HG02870 (cell line): ENCODE results near the gene ROCK1.
A peak's percentile ranks its signal among the peaks of the same experiment; 100 is the strongest.
"Not testable (repeated sequence)": the region's sequence is repeated elsewhere in the genome, so short reads cannot be mapped to it uniquely, and the experiment has no call there.

Source experiments
- ATAC-seq: cut with Tn5 transposase; IDR thresholded peaks from one replicate; pipeline ENCODE4 v1.9.1; 2021; ENCODE audit warnings: mild to moderate bottlenecking, moderate library complexity; ENCODE audit not compliant: unreplicated experiment

ROCK1 gene

DNA sequence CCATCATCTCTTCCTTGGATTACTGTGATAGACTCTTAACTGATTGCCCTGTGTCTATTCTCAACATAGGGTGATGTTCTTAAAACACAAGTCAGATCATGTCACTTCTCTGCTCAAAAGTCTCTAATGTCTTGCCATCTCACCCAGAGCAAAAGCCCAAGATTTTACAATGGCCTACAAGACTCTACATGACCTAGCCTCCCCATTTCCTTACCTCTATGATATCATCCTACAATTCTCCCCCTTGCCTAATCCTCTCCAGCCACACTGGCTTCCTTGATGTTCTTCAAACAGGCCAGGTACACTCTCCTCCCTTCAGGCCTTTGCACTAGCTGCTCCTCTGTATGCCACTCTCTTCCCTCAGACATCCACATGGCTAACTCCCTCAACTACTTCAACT, 55.1 kb downstream of the ROCK1 start:
- no peak for ATAC-seq

DNA sequence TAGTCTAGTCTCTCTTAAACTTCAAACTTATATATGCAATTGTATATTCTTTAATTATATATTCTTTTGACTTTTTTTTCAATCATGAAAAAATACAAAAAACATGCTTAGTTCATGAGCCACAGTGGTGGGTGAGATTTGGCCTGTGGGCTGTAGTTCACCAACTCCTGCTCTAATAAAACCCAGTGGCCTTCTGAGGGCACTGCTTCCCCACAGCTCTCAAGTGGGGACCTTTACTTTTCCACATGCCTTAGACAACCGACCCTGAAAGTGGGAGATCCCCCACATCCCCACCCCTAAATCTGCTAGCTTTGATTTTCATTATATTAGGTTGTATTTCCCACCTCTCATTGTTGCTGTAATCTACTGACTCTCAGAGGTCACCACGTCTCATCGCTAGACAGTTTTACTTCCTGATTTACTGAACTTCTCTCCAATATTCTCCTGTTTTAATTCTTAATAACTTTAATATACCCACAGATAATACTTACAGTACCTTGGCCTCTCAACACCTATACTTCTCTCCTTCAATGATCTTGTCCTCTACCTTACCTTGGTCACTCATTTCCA, 57.3 kb downstream of the ROCK1 start:
- no peak for ATAC-seq

DNA sequence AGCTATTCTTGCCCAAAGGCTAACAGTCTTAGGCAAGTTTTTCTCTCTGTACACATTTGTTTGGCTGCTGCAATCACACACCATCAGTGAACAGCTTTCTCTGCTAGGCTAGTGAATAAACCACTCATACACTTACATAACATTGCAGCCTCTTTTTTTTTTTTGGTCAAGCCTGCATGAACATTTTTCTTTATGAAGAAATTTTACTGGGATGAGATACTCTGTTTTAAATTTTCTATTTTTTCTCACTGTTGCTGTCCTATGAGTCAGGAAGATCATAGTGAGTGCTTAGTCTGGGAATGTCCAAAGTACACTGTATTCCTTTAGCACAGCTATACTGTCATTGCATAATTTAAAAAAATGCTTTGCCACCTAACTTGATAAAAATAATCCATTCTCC, 58.5 kb downstream of the ROCK1 start:
- ATAC-seq: no peak

DNA sequence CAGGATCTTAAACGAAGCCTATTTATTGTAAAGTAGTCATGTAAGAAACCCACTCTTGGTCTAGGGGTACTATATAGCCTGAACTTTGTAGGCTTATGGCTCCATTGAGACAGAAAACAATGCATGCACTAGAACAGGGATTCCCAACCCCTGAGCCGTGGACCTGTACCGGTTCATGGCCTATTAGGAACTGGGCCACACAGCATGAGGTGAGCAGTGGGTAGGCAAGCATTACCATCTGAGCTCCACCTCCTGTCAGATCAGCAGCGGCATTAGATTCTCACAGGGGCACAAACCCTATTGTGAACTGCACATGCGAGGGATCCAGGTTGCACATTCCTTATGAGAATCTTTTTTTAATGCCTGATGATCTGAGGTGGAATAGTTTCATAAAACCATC, 59.2 kb downstream of the ROCK1 start:
- no peak for ATAC-seq

DNA sequence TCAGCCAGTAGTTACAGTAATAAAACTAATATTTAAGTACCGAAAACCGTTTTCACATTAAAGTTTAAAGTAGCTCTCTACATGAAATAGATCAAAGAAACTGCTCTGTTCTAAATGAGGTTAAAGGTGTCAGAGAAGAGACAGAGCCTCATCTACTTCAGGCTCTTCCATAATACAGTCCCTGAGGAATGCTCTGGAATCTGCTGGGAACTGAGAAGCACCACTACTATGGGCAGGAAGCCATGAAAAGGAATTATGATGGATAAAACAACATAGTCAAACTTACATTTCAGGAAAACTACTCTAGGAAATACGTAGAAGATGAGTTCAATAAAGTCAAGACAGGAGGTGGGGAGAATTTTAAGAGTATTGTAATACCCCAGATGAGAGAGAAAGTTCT, 60.0 kb downstream of the ROCK1 start:
- no peak for ATAC-seq

DNA sequence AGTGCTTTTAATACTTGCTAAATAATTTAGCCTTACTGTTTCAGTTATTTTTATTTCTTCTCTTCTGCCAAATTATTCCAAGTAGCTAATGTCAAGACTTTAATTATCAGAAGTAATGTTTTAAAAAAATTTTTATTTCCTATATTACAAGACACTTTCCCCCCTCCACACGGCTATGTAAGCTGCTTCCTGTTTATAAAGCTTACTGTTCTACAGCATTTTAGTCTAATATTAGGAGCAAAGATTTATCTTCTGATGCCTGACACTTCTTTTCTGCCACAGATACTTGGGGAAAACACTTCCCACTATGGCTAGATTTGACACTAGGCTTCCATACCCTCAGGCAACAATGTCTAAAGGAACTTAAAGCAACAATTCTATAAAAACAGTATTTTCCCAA, 62.3 kb downstream of the ROCK1 start:
- ATAC-seq: no peak

DNA sequence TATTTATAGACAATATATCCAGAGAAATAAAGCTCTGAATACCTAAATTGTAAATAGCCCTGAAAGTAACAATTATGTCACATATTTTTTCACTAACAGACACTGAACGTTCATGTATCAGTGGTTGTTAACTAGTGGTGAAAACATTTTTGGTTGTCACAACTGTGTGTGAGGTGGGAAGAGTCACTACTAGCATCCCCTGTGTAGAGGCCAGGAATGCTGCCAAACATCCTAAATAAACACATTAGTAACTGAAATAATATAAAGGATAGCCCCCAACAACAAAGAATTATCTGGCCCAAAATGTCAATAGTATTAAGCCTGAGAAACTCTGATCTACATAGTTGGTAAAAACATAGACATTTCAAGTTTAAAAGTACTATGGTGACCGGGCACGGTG, 64.5 kb downstream of the ROCK1 start:
- ATAC-seq: no peak

DNA sequence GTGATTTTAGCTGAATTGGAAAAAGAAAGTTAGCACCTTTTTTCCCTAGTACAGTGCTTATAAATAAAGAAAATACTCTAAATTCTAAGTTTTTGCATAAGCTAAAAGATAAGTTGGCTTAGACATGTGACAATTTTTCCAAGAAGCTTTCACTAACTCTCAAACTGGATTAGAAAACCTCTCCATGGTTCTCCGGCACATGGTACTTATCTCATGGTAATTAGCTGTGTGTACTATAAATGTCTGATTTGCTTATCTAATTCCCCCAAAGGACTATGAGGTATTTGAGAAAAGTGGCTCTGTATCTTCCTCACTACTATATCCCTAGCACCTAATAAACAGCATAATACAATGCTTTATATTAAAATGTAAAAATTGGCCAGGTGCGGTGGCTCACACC, 71.1 kb downstream of the ROCK1 start:
- no peak for ATAC-seq

DNA sequence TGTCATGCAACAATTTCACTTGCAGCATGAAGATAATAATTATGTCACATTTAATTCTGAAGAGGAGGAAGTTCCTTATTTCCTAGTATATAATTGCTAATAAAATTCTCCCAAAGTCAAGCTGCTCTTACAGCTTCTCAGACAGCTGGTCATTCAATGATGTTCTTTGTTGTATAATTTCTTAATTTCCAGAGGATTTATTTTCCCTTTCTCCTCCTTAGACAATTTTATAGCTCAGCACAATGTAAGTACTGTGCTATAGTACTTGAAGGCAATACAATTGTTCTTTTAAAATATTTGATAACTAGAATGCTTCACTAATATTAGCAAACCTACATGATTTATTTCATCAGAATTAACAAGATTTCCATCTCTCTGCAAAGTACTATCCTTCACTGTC, 73.4 kb downstream of the ROCK1 start:
- no peak for ATAC-seq

DNA sequence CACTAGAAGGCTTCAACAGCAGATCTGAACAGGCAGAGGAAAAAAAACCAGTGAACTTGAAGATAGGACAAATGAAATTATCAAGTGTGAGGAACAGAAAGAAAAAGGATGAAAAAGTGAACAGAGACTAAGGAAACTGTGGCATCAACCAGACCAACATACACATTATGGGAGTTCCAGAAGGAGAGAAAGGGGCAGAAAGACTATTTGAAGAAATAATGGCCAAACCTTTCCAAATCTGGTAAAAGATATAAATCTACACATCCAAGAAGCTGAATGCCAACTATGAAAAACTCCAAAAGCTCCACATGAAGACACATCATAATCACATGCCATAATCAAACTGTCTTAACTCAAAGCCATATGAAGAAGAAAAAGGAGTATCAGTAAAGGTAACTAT, 79.8 kb downstream of the ROCK1 start:
- ATAC-seq: no peak

DNA sequence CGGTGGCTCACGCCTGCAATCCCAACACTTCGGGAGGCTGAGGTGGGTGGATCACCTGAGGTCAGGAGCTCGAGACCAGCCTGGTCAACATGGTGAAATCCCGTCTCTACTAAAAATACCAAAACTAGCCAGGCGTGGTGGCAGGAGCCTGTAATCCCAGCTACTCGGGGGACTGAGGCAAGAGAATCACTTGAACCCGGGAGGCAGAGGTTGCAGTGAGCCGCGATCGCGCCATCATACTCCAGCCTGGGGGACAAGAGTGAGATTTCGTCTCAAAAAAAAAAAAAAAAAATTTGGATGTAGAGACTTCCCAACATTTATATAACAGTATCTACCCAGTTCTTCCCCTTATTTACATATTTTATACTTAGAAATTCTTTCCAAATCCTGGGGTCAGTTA, 93.4 kb downstream of the ROCK1 start:
- not testable (repeated sequence) for ATAC-seq

DNA sequence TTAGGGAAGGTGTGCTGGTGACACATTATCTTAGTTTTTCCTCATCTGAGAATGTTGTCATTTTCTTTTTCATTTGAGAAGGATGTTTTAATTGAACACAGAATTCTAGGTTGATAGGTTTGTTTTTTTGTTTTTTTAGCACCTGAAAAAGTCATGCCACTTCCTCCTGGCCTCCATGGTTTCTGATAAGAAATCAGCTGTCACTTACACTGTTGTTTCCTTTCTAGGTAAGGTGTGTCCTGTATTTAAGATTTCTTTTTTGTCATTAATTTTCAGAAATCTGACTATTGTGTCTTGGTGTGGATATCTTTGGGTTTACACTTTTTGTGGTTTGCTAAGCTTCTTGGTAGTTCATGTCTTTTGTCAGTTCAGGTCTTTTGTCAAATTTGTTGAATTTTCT, 99.3 kb downstream of the ROCK1 start:
- no peak for ATAC-seq

DNA sequence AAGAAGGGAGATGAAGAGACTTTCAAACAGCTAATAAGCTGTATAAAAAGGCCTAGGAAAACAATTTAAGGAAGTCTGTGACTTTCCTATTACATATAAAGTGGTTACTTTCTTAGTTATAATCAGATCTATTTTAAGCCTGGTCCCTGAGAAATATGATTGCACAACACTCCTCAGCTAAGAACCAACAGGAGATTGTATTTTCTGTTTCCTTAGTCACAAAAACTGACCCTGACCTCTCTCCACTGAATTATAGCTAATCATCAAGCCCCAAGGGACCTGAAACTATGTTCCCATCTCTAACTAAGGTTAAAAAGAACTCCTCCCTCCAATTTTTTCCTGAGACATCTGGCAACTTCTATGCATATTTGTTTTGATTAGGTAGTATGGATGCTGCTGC, 106.9 kb downstream of the ROCK1 start:
- ATAC-seq: no peak

DNA sequence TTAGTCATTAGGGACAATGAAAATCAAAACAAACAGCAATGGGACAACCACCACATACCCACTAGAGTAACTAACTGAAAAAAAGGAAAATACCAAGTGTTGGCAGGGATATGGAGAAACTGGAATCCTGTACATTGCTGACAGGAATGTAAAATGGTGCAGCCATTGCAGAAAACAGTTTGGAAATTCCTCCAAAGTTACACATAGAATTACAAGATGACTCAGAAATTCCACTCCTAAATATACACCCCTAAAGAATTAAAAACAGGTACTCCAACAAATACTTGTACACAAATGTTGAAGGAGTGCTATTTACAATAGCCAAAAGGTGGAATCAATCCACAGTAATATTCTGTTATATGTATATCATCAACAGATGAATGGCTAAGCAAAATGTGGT, 110.9 kb downstream of the ROCK1 start:
- no peak for ATAC-seq

DNA sequence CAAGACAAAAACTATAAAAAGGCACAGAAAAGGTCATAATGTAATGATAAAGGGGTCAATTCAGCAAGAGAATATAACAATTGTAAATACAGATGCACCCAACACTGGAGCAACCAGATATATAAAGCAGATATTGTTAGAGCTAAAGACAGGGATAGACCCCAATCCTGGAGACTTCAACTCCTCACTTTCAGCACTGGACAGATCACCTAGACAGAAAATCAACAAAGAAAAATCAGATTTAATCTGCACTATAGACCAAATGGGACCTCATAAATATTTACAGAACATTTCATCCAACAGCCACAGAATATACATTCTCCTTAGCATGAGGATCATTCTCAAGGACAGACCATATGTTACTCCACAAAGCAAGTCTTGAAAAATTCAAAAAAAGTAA, 114.2 kb downstream of the ROCK1 start:
- ATAC-seq: no peak

DNA sequence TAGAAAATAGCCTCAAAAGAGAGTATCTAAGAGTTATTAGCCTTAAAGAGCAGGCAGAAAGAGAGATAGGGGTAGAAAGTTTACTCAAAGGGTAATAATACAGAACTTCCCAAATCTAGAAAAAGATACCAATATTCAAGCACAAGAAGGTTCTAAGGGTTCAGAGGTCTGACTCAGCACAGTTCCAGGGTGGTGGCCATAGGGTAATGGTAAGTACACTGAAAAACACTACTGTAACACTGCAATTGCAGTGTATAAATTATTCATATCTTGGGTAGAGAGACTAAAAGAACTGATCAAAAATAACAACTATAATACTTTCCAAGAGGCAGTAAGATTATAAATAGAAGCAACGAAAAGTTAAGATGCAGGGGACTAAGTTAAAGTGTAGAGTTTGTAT, 115.2 kb downstream of the ROCK1 start:
- no peak for ATAC-seq

DNA sequence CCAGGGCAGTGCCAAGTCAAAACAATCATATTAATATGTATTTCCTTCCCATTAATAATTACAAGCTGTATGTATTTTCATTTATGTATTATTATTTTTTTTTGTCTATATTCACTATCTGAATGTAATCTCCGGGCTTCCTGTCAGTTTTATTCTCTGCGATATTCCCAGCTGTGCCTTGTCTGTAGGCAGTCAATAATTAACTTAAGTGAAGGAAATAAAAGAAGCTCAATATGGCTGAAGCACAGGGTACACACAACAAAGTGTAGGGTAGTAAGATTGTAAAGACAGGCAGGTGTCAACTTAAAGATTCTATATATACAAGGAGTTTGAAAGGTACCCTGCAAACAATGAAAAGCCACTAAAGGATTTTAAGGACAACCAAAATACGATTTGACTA, 122.9 kb downstream of the ROCK1 start:
- no peak for ATAC-seq

DNA sequence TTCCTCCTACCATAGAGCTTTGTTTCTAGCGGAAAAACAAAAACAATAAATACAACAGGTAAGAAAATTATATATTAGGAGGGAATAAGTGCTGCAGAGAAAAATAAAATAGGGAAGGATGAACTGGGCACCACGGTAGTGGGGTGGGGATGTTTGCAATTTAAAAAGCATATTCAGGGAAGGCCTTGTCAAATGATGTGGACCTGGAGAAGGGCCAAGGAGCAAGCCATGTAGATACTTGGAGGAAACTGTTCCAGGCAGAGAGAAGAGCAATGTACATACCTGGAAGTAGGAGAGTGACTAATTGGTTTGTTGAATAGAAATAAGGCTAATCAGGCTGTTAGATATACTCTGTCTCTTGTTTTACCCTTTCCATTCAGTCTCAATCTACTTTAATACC, 136.5 kb downstream of the ROCK1 start:
- ATAC-seq: no peak

DNA sequence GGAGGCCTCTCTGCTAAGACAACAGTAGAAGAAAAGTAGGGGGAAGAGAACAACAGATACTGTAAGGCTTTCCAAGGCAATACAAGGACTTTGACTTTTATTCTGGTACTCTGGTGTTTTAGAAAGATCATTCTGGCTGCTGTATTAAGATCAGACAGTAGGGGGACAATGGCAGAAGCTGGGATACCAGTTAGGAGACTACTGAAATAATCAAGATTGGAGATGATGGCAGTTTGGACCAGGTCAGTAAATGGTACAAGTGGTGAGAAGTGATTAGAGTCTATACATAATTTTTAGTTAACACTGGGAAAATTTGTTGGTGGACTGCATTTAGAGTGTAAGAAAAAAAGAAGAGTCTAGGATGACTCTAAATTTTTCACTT, 139.7 kb downstream of the ROCK1 start:
- peak; percentile 61 for ATAC-seq

DNA sequence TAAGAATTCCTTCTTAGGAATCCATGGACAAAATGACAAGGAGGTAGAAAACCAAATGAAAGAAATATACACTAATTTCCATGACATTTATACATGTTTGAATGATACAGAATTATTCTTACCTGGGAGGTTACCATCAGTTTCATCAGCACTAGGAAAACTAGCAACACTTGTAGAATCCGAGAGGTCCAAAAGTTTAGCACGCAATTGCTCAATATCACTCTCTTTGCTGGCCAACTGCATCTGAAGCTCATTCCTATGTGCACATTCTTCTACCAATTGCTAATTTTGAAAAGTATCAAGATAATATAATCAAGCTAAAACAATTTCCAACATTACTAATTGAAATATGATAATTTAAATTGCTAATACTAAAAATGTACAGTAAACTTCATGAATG, 144.8 kb downstream of the ROCK1 start:
- ATAC-seq: no peak

DNA sequence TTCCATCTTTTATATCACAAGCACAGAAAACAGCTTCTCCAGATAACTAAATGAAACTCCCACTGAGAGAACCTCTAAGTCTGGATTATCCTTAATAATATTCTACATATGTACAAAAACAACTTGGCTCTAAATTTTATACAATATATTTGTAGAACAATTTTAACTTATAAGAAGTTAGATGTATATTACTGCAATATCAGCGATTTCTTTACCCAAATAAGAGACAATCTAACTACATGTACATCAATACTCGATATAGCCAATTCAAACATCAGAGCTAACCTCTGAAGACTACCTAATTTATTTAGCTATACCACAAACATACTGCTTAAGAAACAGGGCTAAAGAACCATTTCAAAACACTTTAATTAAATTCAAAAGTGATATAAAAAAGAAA, 148.6 kb downstream of the ROCK1 start:
- ATAC-seq: no peak

DNA sequence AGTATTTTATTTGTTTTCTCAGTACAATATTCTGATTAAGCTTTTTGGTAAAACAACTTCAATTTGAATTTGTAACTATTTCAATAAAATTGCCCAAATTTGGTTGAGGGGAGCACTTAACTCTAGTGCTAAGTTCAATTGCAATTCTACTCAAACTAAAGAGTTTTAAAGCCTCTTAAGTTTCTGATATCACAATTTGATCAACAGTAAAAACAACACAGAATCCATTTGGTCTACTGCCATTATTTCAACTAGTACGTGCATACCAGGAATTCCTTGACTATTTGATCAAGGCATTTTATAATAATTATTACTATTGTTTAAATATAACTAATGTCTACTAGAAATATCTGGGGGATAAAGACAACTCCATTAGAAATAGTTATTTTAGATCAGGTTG, 150.9 kb downstream of the ROCK1 start:
- ATAC-seq: no peak

DNA sequence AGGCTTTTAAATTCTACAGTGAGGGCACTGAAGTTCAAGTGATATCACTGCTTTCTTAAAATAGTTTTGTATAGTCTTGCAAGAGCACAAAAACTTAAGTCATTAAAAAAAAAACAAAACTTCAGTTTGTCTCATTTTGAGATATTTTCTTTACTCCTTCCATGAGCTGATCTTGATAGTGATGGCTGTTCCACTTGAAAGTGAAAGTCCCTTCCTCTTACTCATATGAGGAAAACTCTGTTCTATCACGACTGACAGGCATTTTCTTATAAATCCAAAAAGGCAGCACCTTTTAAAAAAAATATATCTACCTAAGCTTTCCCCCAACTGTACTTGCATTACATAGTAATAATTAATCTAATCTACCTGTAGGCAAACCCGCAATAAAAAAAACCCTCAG, 160.8 kb downstream of the ROCK1 start:
- peak; percentile 79 for ATAC-seq
